Uterus (tissue), 4 donors: Measurements from ENCODE around the gene VWA8. TPM values are rescaled to one million over a fixed set of nuclear protein-coding genes. Genes with fewer than 3 reads are reported as not detected.

Source experiments
- DNase-seq, 2 donors: peaks; one replicate each; pipeline ENCODE4 v3.0.0-alpha.2; 2019 to 2020
- H3K27ac ChIP-seq, 2 donors: fragments of 200-600 bp; sonication (generic); 1 replicate in 1 of 2; 2 replicates in 1 of 2; pipeline ENCODE4 v1.5.1; 2016 to 2018
- H3K27me3 ChIP-seq, 2 donors: fragments of 200-600 bp; sonication (generic); one replicate each; pipeline ENCODE4 v1.5.1; 2018 to 2019; ENCODE audit warnings: control low read depth in 1 of 2
- H3K36me3 ChIP-seq, 2 donors: fragments of 200-600 bp; sonication (generic); one replicate each; pipeline ENCODE4 v1.5.1; 2019; ENCODE audit warnings: control low read depth in 1 of 2
- H3K4me1 ChIP-seq, 2 donors: fragments of 200-600 bp; sonication (generic); one replicate each; pipeline ENCODE4 v1.5.1; 2018 to 2019; ENCODE audit warnings: control low read depth in 1 of 2
- H3K4me3 ChIP-seq, 2 donors: fragments of 200-600 bp; sonication (generic); 1 replicate in 1 of 2; 2 replicates in 1 of 2; pipeline ENCODE4 v1.5.1; 2018 to 2019; ENCODE audit warnings: mild to moderate bottlenecking in 1 of 2
- H3K9me3 ChIP-seq, 2 donors: fragments of 200-600 bp; sonication (generic); one replicate each; pipeline ENCODE4 v1.5.1; 2019; ENCODE audit warnings: control low read depth in 1 of 2
- POLR2A ChIP-seq, 2 donors: fragments of 450-650 bp; IDR thresholded peaks; one replicate each; pipeline ENCODE4 v1.6.1; 2016; ENCODE audit warnings: antibody characterized with exemption in 2 of 2, mild to moderate bottlenecking in 1 of 2, moderate library complexity in 1 of 2
- intact Hi-C: fragments of 100-400 bp; cut with DNase I; formaldehyde crosslinking; loops from one replicate; pipeline ENCODE4 v1.15.1; 2023; ENCODE audit warnings: low total_unique reads
- total RNA-seq, 4 donors: library from RNA; depleted of rRNA in 3 of 4; stranded (reverse); fragments of >200 nt in 3 of 4; gene quantifications; one replicate each; pipeline versions ENCODE4 v1.1.0 to v1.2.4, GENCODE V29; 2014 to 2023
- TF ChIP-seq, protein P1 (sequence below), 4 experiments: fragments of 200-600 bp in 2 of 4; fragments of 450-650 bp in 2 of 4; sonication (generic) in 2 of 4; IDR thresholded peaks; one replicate each; pipeline ENCODE4 v1.5.1; 2016 to 2019; ENCODE audit warnings: antibody characterized with exemption in 4 of 4, mild to moderate bottlenecking in 2 of 4, moderate library complexity in 1 of 4
- donor health status: DM: yes; HTN: yes; CAD: no.

The VWA8 gene
- total RNA-seq, 4 donors from 2014 or later = 25.6 to 59.7 (median 37.5) TPM

DNA sequence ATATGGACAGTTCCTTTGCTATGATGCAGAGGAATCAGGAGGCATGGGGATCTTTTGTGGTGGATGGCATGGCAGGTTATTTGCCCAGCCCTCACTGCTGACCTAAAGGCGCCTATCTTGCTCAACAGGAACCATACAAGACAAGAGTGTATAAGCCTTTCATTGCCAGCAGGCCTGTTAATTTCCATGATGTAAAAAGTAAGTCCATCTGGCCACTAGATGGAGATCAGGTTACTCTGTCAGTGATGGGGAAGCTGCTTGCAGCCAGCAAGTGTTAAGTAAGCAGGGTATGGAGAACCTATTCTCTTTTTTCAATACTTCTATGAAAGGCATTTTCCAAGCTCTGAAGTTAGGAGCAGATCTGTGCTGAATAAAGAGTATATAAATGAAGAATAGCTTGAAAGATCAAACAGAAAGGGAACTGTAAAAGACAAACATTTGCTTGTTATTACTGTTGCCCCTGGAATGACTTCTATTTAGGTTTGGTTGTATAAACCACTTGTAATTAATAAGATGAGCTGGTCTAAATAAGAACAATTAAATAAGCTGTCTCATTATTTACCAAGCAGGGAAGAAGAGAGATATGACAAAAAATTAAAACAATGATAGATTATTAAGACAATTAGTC, 292.7 kb downstream of the VWA8 start:
- Histone ChIP-seq H3K9me3 (no peaks in the 10 kb centered on the region), H3K4me1 (no peaks in the 10 kb centered on the region), H3K27ac (no peak overlapping the region), H3K4me3 (no peak overlapping the region), H3K27me3 (no peaks in the 10 kb centered on the region), H3K36me3 (no peaks in the 10 kb centered on the region)
- peak; percentile 38 to 72 for DNase-seq
- intact Hi-C loops = no loop called here
- TF ChIP-seq POLR2A (IDR thresholded peaks at IDR 0.05) = no peak
- TF ChIP-seq, protein P1, sequence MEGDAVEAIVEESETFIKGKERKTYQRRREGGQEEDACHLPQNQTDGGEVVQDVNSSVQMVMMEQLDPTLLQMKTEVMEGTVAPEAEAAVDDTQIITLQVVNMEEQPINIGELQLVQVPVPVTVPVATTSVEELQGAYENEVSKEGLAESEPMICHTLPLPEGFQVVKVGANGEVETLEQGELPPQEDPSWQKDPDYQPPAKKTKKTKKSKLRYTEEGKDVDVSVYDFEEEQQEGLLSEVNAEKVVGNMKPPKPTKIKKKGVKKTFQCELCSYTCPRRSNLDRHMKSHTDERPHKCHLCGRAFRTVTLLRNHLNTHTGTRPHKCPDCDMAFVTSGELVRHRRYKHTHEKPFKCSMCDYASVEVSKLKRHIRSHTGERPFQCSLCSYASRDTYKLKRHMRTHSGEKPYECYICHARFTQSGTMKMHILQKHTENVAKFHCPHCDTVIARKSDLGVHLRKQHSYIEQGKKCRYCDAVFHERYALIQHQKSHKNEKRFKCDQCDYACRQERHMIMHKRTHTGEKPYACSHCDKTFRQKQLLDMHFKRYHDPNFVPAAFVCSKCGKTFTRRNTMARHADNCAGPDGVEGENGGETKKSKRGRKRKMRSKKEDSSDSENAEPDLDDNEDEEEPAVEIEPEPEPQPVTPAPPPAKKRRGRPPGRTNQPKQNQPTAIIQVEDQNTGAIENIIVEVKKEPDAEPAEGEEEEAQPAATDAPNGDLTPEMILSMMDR (IDR thresholded peaks at IDR 0.05) = peak; percentile 75 to 95 (median 86)

DNA sequence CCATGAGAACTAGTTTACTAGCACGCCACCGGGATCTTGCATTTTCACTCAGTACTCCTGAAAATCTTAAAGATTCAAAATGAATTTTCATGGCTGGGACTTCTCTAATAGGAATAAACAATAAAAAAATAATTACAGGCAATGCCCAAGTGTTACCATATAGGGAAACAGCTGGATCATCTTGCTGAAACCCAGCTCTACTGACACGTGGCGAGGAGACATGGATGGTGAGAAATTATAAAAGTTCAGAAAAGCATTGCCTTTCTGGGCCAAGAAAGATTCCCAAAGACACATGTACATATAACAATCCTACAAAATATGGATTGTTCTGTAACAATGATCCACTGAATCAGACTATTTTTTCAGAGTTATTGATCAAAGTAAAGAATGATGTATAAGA, 294.3 kb downstream of the VWA8 start:
- Histone ChIP-seq H3K27ac (no peak overlapping the region), H3K27me3 (no peaks in the 10 kb centered on the region), H3K4me3 (no peak overlapping the region), H3K36me3 (no peaks in the 10 kb centered on the region), H3K9me3 (no peaks in the 10 kb centered on the region), H3K4me1 (no peaks in the 10 kb centered on the region)
- intact Hi-C loops = no loop called here
- DNase-seq = no peak
- TF ChIP-seq, protein P1 (IDR thresholded peaks at IDR 0.05) = no peak
- no peak for TF ChIP-seq POLR2A (IDR thresholded peaks at IDR 0.05)

- no peak for TF ChIP-seq POLR2A (IDR thresholded peaks at IDR 0.05)
- TF ChIP-seq, protein P1 (IDR thresholded peaks at IDR 0.05) = no peak
- Histone ChIP-seq H3K9me3 (no peaks in the 10 kb centered on the region), H3K27me3 (no peaks in the 10 kb centered on the region), H3K27ac (no peak overlapping the region), H3K4me3 (no peak overlapping the region), H3K4me1 (no peaks in the 10 kb centered on the region), H3K36me3 (no peaks in the 10 kb centered on the region)
- no peak for DNase-seq
- intact Hi-C loops = no loop called here
Observed at GRCh38 chr13:41660411-41660810, 300.5 kb downstream of the VWA8 start.

DNA sequence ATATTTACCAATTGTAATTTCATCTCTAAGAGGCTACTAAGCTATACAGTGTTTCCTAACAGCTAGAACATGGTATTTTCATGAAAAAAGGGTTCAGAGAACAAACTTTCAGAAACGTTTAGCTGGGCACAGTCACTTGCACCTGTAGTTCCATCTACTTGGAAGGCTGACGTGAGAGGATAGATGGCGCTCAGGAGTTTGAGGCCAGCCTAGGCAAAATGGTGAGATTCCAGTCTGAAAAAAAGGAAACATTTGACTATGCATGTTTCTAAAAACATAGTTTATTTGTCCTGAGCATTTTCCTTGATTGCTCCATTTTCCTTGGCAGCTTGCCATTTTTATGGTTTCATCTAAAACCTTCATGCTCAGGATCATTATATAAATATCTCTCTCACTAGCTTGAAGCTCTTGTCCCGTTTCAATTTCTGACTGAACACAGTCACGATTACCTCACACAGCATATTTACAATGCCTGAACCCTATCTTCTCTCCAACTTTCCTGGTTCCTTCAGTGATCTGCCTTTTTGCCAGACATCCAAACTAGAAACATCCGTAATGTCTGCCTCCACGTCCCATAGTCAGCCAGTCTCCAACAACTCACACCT, 302.8 kb downstream of the VWA8 start:
- intact Hi-C loops = loop anchor here (10.0 kb wide), 1 partner anchor 303 kb away; no protein-coding TSS in a partner anchor
- H3K4me3 ChIP-seq = no peak overlapping the region

DNA sequence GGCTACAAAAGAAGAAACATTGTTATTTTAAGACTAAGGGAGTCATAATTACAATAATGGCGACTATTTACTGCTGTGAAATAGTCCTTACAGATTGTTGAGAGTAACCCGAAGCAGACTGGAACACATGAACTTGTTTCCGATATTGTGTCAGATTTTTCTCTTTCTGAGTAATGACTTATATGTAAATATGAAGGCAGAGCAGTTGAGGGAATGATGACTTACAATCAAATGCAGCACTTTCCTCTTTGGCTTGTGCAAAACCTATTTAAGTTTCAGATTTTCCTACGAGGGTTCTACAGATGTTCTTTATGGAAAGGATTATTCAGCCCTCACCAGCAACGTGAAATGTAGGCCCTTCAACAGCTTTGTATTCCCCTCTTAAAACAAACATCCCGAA, 304.9 kb downstream of the VWA8 start:
- Histone ChIP-seq H3K4me1 (no peaks in the 10 kb centered on the region), H3K27ac (no peak overlapping the region), H3K4me3 (no peak overlapping the region), H3K9me3 (no peaks in the 10 kb centered on the region), H3K36me3 (no peaks in the 10 kb centered on the region), H3K27me3 (no peaks in the 10 kb centered on the region)
- intact Hi-C loops = loop anchor here (10.0 kb wide), 1 partner anchor 301 kb away; no protein-coding TSS in a partner anchor
- TF ChIP-seq POLR2A (IDR thresholded peaks at IDR 0.05) = no peak
- TF ChIP-seq, protein P1 (IDR thresholded peaks at IDR 0.05) = no peak
- no peak for DNase-seq

More for the DNA sequence above, 302.8 kb downstream of the VWA8 start:
- no peak for DNase-seq
- Histone ChIP-seq H3K27ac (no peak overlapping the region), H3K9me3 (no peaks in the 10 kb centered on the region), H3K36me3 (no peaks in the 10 kb centered on the region), H3K4me1 (no peaks in the 10 kb centered on the region), H3K27me3 (no peaks in the 10 kb centered on the region)
- no peak for TF ChIP-seq POLR2A (IDR thresholded peaks at IDR 0.05)
- TF ChIP-seq, protein P1 (IDR thresholded peaks at IDR 0.05) = no peak
